Measurements from ENCODE around the gene NKX6-2.

The NKX6-2 gene

DNA sequence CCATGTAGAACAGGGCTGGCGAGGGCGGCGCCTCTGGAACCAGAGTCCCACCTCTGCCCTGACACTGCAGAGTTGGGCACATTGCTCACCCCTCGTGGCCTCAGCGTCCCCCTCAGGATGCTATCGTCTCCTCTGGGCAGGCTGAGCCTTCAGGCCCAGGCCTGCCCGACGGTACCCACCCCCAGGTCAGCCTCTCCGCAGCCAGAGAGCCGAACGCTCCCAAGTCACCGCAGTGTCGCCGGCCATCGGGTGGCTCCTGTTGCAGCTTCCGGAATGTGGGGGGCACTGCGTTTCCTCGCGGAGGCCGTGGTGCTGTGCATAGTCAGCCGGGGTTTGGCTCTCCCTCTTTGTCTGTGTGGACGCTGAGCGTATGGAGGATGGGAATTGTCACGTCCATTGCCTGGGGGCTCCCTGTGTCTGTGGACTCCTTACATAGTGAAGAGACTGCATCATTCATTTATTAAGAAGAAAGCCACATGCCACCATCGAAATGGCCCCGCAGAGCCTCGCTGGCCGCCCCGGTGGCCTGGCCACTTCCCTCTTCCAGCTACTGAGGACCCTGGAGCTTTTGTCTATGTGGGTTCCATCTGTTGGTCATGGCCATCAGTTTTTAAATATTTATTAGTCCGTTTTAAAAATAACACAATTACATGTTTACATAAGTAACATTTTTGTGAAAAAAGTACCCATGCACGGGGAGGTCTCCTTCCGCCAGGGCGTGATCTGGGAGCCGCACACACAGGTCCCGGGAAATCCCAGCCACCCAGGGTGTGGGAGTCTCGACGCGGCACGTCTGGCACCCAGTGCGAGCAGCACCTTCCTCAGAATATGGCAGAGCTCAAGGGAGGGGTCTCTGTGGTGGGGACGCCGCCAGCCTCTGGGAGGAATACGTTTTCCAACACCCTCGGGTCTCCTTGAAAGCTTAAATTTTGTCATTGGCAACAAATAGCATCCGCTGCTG is 15.6 kb downstream of the NKX6-2 start:
- H3K4me1 ChIP-seq (ENCODE audit: control insufficient read depth, insufficient read depth, low read length): no peaks in the 10 kb centered on the region
- H3K36me3 ChIP-seq (ENCODE audit: control insufficient read depth in 2 of 2, insufficient read depth in 1 of 2, low read length in 2 of 2): no peaks in the 10 kb centered on the region
- H3K9me3 ChIP-seq (ENCODE audit: control insufficient read depth, insufficient read depth, low read depth, low read length): no peaks in the 10 kb centered on the region
- no peak overlapping the region for H3K4me3 ChIP-seq (ENCODE audit: low read depth, low read length)
- ChIA-PET POLR2A (interaction anchor here (0.6 kb wide), 1 partner anchor 77 kb away, joined by 4 read pairs; no protein-coding TSS in a partner anchor), CTCF (no interaction called here)
- no peak overlapping the region for H3K27ac ChIP-seq (ENCODE audit: extremely low read depth, low read depth, low read length)
- TF ChIP-seq, protein P1, sequence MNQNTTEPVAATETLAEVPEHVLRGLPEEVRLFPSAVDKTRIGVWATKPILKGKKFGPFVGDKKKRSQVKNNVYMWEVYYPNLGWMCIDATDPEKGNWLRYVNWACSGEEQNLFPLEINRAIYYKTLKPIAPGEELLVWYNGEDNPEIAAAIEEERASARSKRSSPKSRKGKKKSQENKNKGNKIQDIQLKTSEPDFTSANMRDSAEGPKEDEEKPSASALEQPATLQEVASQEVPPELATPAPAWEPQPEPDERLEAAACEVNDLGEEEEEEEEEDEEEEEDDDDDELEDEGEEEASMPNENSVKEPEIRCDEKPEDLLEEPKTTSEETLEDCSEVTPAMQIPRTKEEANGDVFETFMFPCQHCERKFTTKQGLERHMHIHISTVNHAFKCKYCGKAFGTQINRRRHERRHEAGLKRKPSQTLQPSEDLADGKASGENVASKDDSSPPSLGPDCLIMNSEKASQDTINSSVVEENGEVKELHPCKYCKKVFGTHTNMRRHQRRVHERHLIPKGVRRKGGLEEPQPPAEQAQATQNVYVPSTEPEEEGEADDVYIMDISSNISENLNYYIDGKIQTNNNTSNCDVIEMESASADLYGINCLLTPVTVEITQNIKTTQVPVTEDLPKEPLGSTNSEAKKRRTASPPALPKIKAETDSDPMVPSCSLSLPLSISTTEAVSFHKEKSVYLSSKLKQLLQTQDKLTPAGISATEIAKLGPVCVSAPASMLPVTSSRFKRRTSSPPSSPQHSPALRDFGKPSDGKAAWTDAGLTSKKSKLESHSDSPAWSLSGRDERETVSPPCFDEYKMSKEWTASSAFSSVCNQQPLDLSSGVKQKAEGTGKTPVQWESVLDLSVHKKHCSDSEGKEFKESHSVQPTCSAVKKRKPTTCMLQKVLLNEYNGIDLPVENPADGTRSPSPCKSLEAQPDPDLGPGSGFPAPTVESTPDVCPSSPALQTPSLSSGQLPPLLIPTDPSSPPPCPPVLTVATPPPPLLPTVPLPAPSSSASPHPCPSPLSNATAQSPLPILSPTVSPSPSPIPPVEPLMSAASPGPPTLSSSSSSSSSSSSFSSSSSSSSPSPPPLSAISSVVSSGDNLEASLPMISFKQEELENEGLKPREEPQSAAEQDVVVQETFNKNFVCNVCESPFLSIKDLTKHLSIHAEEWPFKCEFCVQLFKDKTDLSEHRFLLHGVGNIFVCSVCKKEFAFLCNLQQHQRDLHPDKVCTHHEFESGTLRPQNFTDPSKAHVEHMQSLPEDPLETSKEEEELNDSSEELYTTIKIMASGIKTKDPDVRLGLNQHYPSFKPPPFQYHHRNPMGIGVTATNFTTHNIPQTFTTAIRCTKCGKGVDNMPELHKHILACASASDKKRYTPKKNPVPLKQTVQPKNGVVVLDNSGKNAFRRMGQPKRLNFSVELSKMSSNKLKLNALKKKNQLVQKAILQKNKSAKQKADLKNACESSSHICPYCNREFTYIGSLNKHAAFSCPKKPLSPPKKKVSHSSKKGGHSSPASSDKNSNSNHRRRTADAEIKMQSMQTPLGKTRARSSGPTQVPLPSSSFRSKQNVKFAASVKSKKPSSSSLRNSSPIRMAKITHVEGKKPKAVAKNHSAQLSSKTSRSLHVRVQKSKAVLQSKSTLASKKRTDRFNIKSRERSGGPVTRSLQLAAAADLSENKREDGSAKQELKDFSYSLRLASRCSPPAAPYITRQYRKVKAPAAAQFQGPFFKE (tag by site-specific recombination; IDR thresholded peaks at IDR 0.05; ENCODE audit: borderline replicate concordance): no peak
- TF ChIP-seq, protein P2, sequence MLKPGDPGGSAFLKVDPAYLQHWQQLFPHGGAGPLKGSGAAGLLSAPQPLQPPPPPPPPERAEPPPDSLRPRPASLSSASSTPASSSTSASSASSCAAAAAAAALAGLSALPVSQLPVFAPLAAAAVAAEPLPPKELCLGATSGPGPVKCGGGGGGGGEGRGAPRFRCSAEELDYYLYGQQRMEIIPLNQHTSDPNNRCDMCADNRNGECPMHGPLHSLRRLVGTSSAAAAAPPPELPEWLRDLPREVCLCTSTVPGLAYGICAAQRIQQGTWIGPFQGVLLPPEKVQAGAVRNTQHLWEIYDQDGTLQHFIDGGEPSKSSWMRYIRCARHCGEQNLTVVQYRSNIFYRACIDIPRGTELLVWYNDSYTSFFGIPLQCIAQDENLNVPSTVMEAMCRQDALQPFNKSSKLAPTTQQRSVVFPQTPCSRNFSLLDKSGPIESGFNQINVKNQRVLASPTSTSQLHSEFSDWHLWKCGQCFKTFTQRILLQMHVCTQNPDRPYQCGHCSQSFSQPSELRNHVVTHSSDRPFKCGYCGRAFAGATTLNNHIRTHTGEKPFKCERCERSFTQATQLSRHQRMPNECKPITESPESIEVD (tag by site-specific recombination; IDR thresholded peaks at IDR 0.05): no peak
- TF ChIP-seq, protein P3, sequence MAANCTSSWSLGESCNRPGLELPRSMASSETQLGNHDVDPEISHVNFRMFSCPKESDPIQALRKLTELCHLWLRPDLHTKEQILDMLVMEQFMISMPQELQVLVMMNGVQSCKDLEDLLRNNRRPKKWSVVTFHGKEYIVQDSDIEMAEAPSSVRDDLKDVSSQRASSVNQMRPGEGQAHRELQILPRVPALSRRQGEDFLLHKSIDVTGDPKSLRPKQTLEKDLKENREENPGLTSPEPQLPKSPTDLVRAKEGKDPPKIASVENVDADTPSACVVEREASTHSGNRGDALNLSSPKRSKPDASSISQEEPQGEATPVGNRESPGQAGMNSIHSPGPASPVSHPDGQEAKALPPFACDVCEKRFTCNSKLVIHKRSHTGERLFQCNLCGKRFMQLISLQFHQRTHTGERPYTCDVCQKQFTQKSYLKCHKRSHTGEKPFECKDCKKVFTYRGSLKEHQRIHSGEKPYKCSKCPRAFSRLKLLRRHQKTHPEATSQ (tag by site-specific recombination; IDR thresholded peaks at IDR 0.05): no peak
- TF ChIP-seq KLF7 (tag by site-specific recombination; IDR thresholded peaks at IDR 0.05; ENCODE audit: borderline replicate concordance) (no peak), TCF7L2 (IDR thresholded peaks at IDR 0.05; ENCODE audit: borderline replicate concordance, low read depth, low read length) (no peak), ZNF610 (tag by site-specific recombination; IDR thresholded peaks at IDR 0.05; ENCODE audit: borderline replicate concordance) (no peak), GLI2 (tag by site-specific recombination; IDR thresholded peaks at IDR 0.05; ENCODE audit: borderline replicate concordance, low read depth) (no peak), MYNN (tag by site-specific recombination; IDR thresholded peaks at IDR 0.05; ENCODE audit: borderline replicate concordance) (no peak), ZNF223 (tag by site-specific recombination; IDR thresholded peaks at IDR 0.05) (no peak), ZEB2 (tag by site-specific recombination; IDR thresholded peaks at IDR 0.05) (no peak), ZNF473 (tag by site-specific recombination; IDR thresholded peaks at IDR 0.05) (no peak), ZNF747 (tag by site-specific recombination; IDR thresholded peaks at IDR 0.05) (no peak), HOXD13 (CRISPR knock-in tag; IDR thresholded peaks at IDR 0.05; ENCODE audit: borderline replicate concordance) (no peak), SP2 (tag by site-specific recombination; IDR thresholded peaks at IDR 0.05) (no peak), ZNF311 (tag by site-specific recombination; IDR thresholded peaks at IDR 0.05; ENCODE audit: borderline replicate concordance) (no peak), ZFP41 (tag by site-specific recombination; IDR thresholded peaks at IDR 0.05; ENCODE audit: borderline replicate concordance) (no peak), ZNF624 (tag by site-specific recombination; IDR thresholded peaks at IDR 0.05) (no peak)
- TF ChIP-seq, protein P4, sequence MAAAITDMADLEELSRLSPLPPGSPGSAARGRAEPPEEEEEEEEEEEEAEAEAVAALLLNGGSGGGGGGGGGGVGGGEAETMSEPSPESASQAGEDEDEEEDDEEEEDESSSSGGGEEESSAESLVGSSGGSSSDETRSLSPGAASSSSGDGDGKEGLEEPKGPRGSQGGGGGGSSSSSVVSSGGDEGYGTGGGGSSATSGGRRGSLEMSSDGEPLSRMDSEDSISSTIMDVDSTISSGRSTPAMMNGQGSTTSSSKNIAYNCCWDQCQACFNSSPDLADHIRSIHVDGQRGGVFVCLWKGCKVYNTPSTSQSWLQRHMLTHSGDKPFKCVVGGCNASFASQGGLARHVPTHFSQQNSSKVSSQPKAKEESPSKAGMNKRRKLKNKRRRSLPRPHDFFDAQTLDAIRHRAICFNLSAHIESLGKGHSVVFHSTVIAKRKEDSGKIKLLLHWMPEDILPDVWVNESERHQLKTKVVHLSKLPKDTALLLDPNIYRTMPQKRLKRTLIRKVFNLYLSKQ (tag by site-specific recombination; IDR thresholded peaks at IDR 0.05; ENCODE audit: borderline replicate concordance): no peak
- TF ChIP-seq, protein P5, sequence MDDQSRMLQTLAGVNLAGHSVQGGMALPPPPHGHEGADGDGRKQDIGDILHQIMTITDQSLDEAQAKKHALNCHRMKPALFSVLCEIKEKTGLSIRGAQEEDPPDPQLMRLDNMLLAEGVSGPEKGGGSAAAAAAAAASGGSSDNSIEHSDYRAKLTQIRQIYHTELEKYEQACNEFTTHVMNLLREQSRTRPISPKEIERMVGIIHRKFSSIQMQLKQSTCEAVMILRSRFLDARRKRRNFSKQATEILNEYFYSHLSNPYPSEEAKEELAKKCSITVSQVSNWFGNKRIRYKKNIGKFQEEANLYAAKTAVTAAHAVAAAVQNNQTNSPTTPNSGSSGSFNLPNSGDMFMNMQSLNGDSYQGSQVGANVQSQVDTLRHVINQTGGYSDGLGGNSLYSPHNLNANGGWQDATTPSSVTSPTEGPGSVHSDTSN (CRISPR knock-in tag; IDR thresholded peaks at IDR 0.05): no peak
- TF ChIP-seq, protein P6, sequence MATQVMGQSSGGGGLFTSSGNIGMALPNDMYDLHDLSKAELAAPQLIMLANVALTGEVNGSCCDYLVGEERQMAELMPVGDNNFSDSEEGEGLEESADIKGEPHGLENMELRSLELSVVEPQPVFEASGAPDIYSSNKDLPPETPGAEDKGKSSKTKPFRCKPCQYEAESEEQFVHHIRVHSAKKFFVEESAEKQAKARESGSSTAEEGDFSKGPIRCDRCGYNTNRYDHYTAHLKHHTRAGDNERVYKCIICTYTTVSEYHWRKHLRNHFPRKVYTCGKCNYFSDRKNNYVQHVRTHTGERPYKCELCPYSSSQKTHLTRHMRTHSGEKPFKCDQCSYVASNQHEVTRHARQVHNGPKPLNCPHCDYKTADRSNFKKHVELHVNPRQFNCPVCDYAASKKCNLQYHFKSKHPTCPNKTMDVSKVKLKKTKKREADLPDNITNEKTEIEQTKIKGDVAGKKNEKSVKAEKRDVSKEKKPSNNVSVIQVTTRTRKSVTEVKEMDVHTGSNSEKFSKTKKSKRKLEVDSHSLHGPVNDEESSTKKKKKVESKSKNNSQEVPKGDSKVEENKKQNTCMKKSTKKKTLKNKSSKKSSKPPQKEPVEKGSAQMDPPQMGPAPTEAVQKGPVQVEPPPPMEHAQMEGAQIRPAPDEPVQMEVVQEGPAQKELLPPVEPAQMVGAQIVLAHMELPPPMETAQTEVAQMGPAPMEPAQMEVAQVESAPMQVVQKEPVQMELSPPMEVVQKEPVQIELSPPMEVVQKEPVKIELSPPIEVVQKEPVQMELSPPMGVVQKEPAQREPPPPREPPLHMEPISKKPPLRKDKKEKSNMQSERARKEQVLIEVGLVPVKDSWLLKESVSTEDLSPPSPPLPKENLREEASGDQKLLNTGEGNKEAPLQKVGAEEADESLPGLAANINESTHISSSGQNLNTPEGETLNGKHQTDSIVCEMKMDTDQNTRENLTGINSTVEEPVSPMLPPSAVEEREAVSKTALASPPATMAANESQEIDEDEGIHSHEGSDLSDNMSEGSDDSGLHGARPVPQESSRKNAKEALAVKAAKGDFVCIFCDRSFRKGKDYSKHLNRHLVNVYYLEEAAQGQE (tag by site-specific recombination; IDR thresholded peaks at IDR 0.05): no peak

Measured in HEK293 (cell line).